H9 (cell line): ENCODE measurements around the gene MROH2A. TPM values are rescaled to one million over a fixed set of nuclear protein-coding genes. Genes with fewer than 3 reads are reported as not detected.
"Not testable (repeated sequence)": the region's sequence is repeated elsewhere in the genome, so short reads cannot be mapped to it uniquely, and the experiment has no call there.

Source experiments
- DNase-seq: peaks from one replicate; pipeline ENCODE4 v3.0.0-alpha.2; 2017
- H2AFZ ChIP-seq: one replicate; pipeline ENCODE4 v1.6.1; 2013; ENCODE audit warnings: mild to moderate bottlenecking, low read length, control low read depth, moderate library complexity
- H2AK5ac ChIP-seq: 2 replicates; pipeline ENCODE4 v1.6.1; 2013; ENCODE audit warnings: low read length, control low read depth, mixed read lengths; ENCODE audit not compliant: insufficient read length
- H2BK120ac ChIP-seq: one replicate; pipeline ENCODE4 v1.6.1; 2013; ENCODE audit warnings: low read depth, mild to moderate bottlenecking, low read length, control low read depth, inconsistent platforms; ENCODE audit not compliant: poor library complexity, severe bottlenecking
- H2BK12ac ChIP-seq: 2 replicates; pipeline ENCODE4 v1.6.1; 2013; ENCODE audit warnings: low read length, control low read depth, mixed read lengths, low read depth; ENCODE audit not compliant: insufficient read length
- H2BK15ac ChIP-seq: 2 replicates; pipeline ENCODE4 v1.6.1; 2013; ENCODE audit warnings: low read depth, low read length, control low read depth
- H2BK20ac ChIP-seq: one replicate; pipeline ENCODE4 v1.6.1; 2013; ENCODE audit warnings: low read depth, mild to moderate bottlenecking, low read length, control low read depth, inconsistent platforms; ENCODE audit not compliant: poor library complexity, severe bottlenecking
- H2BK5ac ChIP-seq: 2 replicates; pipeline ENCODE4 v1.6.1; 2013; ENCODE audit warnings: low read length, control low read depth, mixed read lengths; ENCODE audit not compliant: insufficient read length
- H3K14ac ChIP-seq: 2 replicates; pipeline ENCODE4 v1.6.1; 2013; ENCODE audit warnings: low read length, control low read depth; ENCODE audit not compliant: insufficient read depth
- H3K18ac ChIP-seq: 2 replicates; pipeline ENCODE4 v1.6.1; 2013; ENCODE audit warnings: low read depth, mild to moderate bottlenecking, mixed read lengths, low read length, control low read depth; ENCODE audit not compliant: insufficient read length
- H3K23ac ChIP-seq: 2 replicates; pipeline ENCODE4 v1.6.1; 2013; ENCODE audit warnings: low read length, control low read depth, mixed read lengths, low read depth; ENCODE audit not compliant: insufficient read length
- H3K23me2 ChIP-seq: 2 replicates; pipeline ENCODE4 v1.6.1; 2013; ENCODE audit warnings: low read depth, mild to moderate bottlenecking, mixed read lengths, low read length, control low read depth; ENCODE audit not compliant: insufficient read length, poor library complexity, severe bottlenecking
- H3K27ac ChIP-seq: 2 replicates; pipeline ENCODE4 v1.5.1; 2013; ENCODE audit warnings: low read length, control low read depth, mixed read lengths, low read depth; ENCODE audit not compliant: insufficient read length
- H3K27me3 ChIP-seq: 2 replicates; pipeline ENCODE4 v1.6.1; 2013; ENCODE audit warnings: low read length, control low read depth, inconsistent platforms; ENCODE audit not compliant: insufficient read depth
- H3K4ac ChIP-seq: 2 replicates; pipeline ENCODE4 v1.6.1; 2013; ENCODE audit warnings: low read depth, mild to moderate bottlenecking, control low read depth, inconsistent platforms, low read length, moderate library complexity
- H3K4me1 ChIP-seq: 2 replicates; pipeline ENCODE4 v1.6.1; 2013; ENCODE audit warnings: low read length, control low read depth, inconsistent platforms; ENCODE audit not compliant: insufficient read depth
- H3K4me2 ChIP-seq: 2 replicates; pipeline ENCODE4 v1.6.1; 2013; ENCODE audit warnings: low read length, control low read depth, mixed read lengths; ENCODE audit not compliant: insufficient read length, insufficient read depth
- H3K56ac ChIP-seq: 2 replicates; pipeline ENCODE4 v1.6.1; 2013; ENCODE audit warnings: low read depth, mild to moderate bottlenecking, mixed read lengths, low read length, control low read depth; ENCODE audit not compliant: insufficient read length
- H3K79me1 ChIP-seq: 2 replicates; pipeline ENCODE4 v1.6.1; 2013; ENCODE audit warnings: low read depth, mild to moderate bottlenecking, moderate library complexity, low read length, control low read depth, inconsistent platforms; ENCODE audit not compliant: insufficient read depth, poor library complexity, severe bottlenecking
- H3K79me2 ChIP-seq: 2 replicates; pipeline ENCODE4 v1.6.1; 2013; ENCODE audit warnings: low read length, control low read depth, inconsistent platforms; ENCODE audit not compliant: insufficient read depth
- H3K9ac ChIP-seq: 2 replicates; pipeline ENCODE4 v1.6.1; 2013; ENCODE audit warnings: low read length, control low read depth, mixed read lengths; ENCODE audit not compliant: insufficient read length; ENCODE audit errors: extremely low read depth
- H3K9me3 ChIP-seq: one replicate; pipeline ENCODE4 v1.6.1; 2013; ENCODE audit warnings: low read depth, low read length, inconsistent platforms; ENCODE audit not compliant: control insufficient read depth
- H3T11ph ChIP-seq: one replicate; pipeline ENCODE4 v1.6.1; 2013; ENCODE audit warnings: mild to moderate bottlenecking, low read length, control low read depth, inconsistent platforms
- H4K20me1 ChIP-seq: one replicate; pipeline ENCODE4 v1.6.1; 2013; ENCODE audit not compliant: control insufficient read depth, insufficient read length, insufficient read depth
- H4K5ac ChIP-seq: 2 replicates; pipeline ENCODE4 v1.6.1; 2013; ENCODE audit warnings: low read depth, mild to moderate bottlenecking, mixed read lengths, low read length, control low read depth; ENCODE audit not compliant: insufficient read length
- H4K8ac ChIP-seq: replicated peaks from 2 replicates; pipeline ENCODE4 v1.6.1; 2013; ENCODE audit warnings: low read length, control low read depth, mixed read lengths, low read depth; ENCODE audit not compliant: insufficient read length
- H4K91ac ChIP-seq: 2 replicates; pipeline ENCODE4 v1.6.1; 2013; ENCODE audit warnings: low read depth, mild to moderate bottlenecking, moderate library complexity, mixed read lengths, low read length, control low read depth; ENCODE audit not compliant: insufficient read length
- H3K27ac Mint-ChIP-seq, 3 experiments: 2 replicates in 2 of 3; 3 replicates in 1 of 3; pipeline ENCODE4 v1.8.0; 2020 to 2021; ENCODE audit warnings: mixed read lengths in 3 of 3, mild to moderate bottlenecking in 1 of 3, moderate library complexity in 1 of 3
- H3K27me3 Mint-ChIP-seq: 2 replicates; pipeline ENCODE4 v1.8.0; 2021; ENCODE audit warnings: low read depth, mild to moderate bottlenecking, moderate library complexity, mixed read lengths
- H3K36me3 Mint-ChIP-seq, 3 experiments: 2 replicates in 2 of 3; 3 replicates in 1 of 3; pipeline ENCODE4 v1.8.0; 2020 to 2021; ENCODE audit warnings: low read depth in 3 of 3, mixed read lengths in 3 of 3; ENCODE audit not compliant: insufficient read depth in 1 of 3
- H3K4me1 Mint-ChIP-seq, 2 experiments: 2 replicates each; pipeline ENCODE4 v1.8.0; 2020; ENCODE audit warnings: mixed read lengths in 2 of 2
- H3K4me3 Mint-ChIP-seq, 2 experiments: 2 replicates in 1 of 2; 3 replicates in 1 of 2; pipeline ENCODE4 v1.8.0; 2020 to 2021; ENCODE audit warnings: mild to moderate bottlenecking in 2 of 2, mixed read lengths in 2 of 2, moderate library complexity in 1 of 2
- H3K9me3 Mint-ChIP-seq, 2 experiments: 2 replicates in 1 of 2; 3 replicates in 1 of 2; pipeline ENCODE4 v1.8.0; 2020; ENCODE audit warnings: mild to moderate bottlenecking in 2 of 2, mixed read lengths in 2 of 2, moderate library complexity in 1 of 2
- CTCF ChIP-seq: fragments of 200-600 bp; sonication (generic); conservative IDR thresholded peaks from 3 replicates; pipeline ENCODE4 v1.8.0; 2021; ENCODE audit warnings: antibody characterized with exemption, mild to moderate bottlenecking
- WGBS: extraction: QIAGEN DNeasy Blood & Tissue Kit; methylation state at CpG from one replicate; pipeline ENCODE4 v1.1.7; 2013; ENCODE audit warnings: missing lambda C conversion rate, low lambda C conversion rate, mixed read lengths; ENCODE audit not compliant: insufficient read length; ENCODE audit errors: extremely low coverage; 5-methylcytosine and 5-hydroxymethylcytosine counted together
- total RNA-seq: library from RNA; stranded (reverse); gene quantifications from 2 replicates; pipeline ENCODE4 v1.2.1, GENCODE V29; 2021

Gene MROH2A
- total RNA-seq, 1 experiment from 2014 or later: not detected

- no peak overlapping the region for H3K27ac Mint-ChIP-seq
- H3K27me3 Mint-ChIP-seq: peaks cover 14% of the 10 kb centered on the region
- Histone ChIP-seq H4K91ac (no peak overlapping the region), H3K9ac (no peak overlapping the region), H2BK120ac (no peak overlapping the region), H2BK12ac (no peak overlapping the region), H3K9me3 (no peaks in the 10 kb centered on the region), H3K4ac (no peak overlapping the region), H4K20me1 (no peaks in the 10 kb centered on the region), H3K23ac (no peak overlapping the region), H3K79me2 (no peaks in the 10 kb centered on the region), H2AFZ (no peak overlapping the region), H3K56ac (no peak overlapping the region), H3K18ac (no peak overlapping the region), H4K5ac (no peak overlapping the region), H3K4me1 (no peaks in the 10 kb centered on the region), H2BK15ac (no peak overlapping the region), H3K27ac (no peak overlapping the region), H3K4me2 (no peak overlapping the region), H3T11ph (no peak overlapping the region), H4K8ac (no peak overlapping the region), H3K79me1 (no peaks in the 10 kb centered on the region), H2BK20ac (no peak overlapping the region), H2BK5ac (no peak overlapping the region), H3K27me3 (no peaks in the 10 kb centered on the region), H2AK5ac (no peak overlapping the region), H3K23me2 (no peaks in the 10 kb centered on the region), H3K14ac (no peak overlapping the region)
- H3K9me3 Mint-ChIP-seq: peaks cover 38 to 46% of the 10 kb centered on the region in 2 experiments
- WGBS: no CpG with 5 or more reads among the region's 6 CpGs
- no peak overlapping the region for H3K4me3 Mint-ChIP-seq
- no peak for TF ChIP-seq CTCF
- H3K36me3 Mint-ChIP-seq: peaks cover 8 to 19% (median 9%) of the 10 kb centered on the region in 3 experiments; a peak in 5 of 7 replicates
- DNase-seq: no peak
- no peaks in the 10 kb centered on the region for H3K4me1 Mint-ChIP-seq
Observed at GRCh38 chr2:233747283-233747544, 30.9 kb upstream of the MROH2A start.

DNA sequence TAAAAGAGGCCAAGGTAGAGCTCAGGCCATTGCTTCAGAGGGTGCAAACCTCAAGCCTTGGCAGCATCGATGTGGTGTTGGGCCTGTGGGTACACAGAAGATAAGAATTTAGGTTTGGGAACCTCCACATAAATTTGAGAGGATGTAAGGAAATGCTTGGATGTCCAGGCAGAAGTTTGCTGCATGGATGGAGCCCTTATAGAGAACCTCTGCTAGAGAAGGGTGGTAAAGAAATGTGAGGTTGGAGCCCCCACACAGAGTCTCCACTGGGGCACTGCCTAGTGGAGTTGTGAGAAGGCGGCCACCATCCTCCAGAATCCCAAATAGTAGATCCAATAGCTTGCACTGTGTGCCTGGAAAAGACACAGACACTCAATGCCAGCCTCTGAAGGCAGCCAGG is 27.4 kb upstream of the MROH2A start:
- H3K23ac ChIP-seq, H3K79me2 ChIP-seq, H3T11ph ChIP-seq, H2BK120ac ChIP-seq, H2AFZ ChIP-seq, H2BK15ac ChIP-seq, H3K79me1 ChIP-seq, DNase-seq, H3K4me2 ChIP-seq, H2BK5ac ChIP-seq, H4K5ac ChIP-seq, H3K4me1 Mint-ChIP-seq, H4K91ac ChIP-seq, H3K27me3 ChIP-seq, H3K9ac ChIP-seq, H2BK12ac ChIP-seq, H4K20me1 ChIP-seq, H3K27ac Mint-ChIP-seq, H3K14ac ChIP-seq, H4K8ac ChIP-seq, H2AK5ac ChIP-seq, H3K4me3 Mint-ChIP-seq, H3K27ac ChIP-seq, H3K18ac ChIP-seq, H3K9me3 ChIP-seq, H3K23me2 ChIP-seq, H2BK20ac ChIP-seq, H3K4me1 ChIP-seq, H3K4ac ChIP-seq, H3K56ac ChIP-seq: not testable (repeated sequence)
- peaks cover 44 to 49% of the 10 kb centered on the region in 2 experiments for H3K9me3 Mint-ChIP-seq
- peaks cover 22% of the 10 kb centered on the region for H3K27me3 Mint-ChIP-seq
- no CpG with 5 or more reads among the region's 2 CpGs for WGBS
- peaks cover 8 to 19% (median 9%) of the 10 kb centered on the region in 3 experiments; a peak in 6 of 7 replicates for H3K36me3 Mint-ChIP-seq
